H9 (cell line): ENCODE measurements around the gene SLAMF6. TPM values are rescaled to one million over a fixed set of nuclear protein-coding genes. Genes with fewer than 3 reads are reported as not detected.

Experiments used
- DNase-seq: peaks from one replicate; pipeline ENCODE4 v3.0.0-alpha.2; 2017
- H2AFZ ChIP-seq: one replicate; pipeline ENCODE4 v1.6.1; 2013; ENCODE audit warnings: mild to moderate bottlenecking, low read length, control low read depth, moderate library complexity
- H2AK5ac ChIP-seq: 2 replicates; pipeline ENCODE4 v1.6.1; 2013; ENCODE audit warnings: low read length, control low read depth, mixed read lengths; ENCODE audit not compliant: insufficient read length
- H2BK120ac ChIP-seq: one replicate; pipeline ENCODE4 v1.6.1; 2013; ENCODE audit warnings: low read depth, mild to moderate bottlenecking, low read length, control low read depth, inconsistent platforms; ENCODE audit not compliant: poor library complexity, severe bottlenecking
- H2BK12ac ChIP-seq: 2 replicates; pipeline ENCODE4 v1.6.1; 2013; ENCODE audit warnings: low read length, control low read depth, mixed read lengths, low read depth; ENCODE audit not compliant: insufficient read length
- H2BK15ac ChIP-seq: 2 replicates; pipeline ENCODE4 v1.6.1; 2013; ENCODE audit warnings: low read depth, low read length, control low read depth
- H2BK20ac ChIP-seq: one replicate; pipeline ENCODE4 v1.6.1; 2013; ENCODE audit warnings: low read depth, mild to moderate bottlenecking, low read length, control low read depth, inconsistent platforms; ENCODE audit not compliant: poor library complexity, severe bottlenecking
- H2BK5ac ChIP-seq: 2 replicates; pipeline ENCODE4 v1.6.1; 2013; ENCODE audit warnings: low read length, control low read depth, mixed read lengths; ENCODE audit not compliant: insufficient read length
- H3K14ac ChIP-seq: 2 replicates; pipeline ENCODE4 v1.6.1; 2013; ENCODE audit warnings: low read length, control low read depth; ENCODE audit not compliant: insufficient read depth
- H3K18ac ChIP-seq: 2 replicates; pipeline ENCODE4 v1.6.1; 2013; ENCODE audit warnings: low read depth, mild to moderate bottlenecking, mixed read lengths, low read length, control low read depth; ENCODE audit not compliant: insufficient read length
- H3K23ac ChIP-seq: 2 replicates; pipeline ENCODE4 v1.6.1; 2013; ENCODE audit warnings: low read length, control low read depth, mixed read lengths, low read depth; ENCODE audit not compliant: insufficient read length
- H3K23me2 ChIP-seq: 2 replicates; pipeline ENCODE4 v1.6.1; 2013; ENCODE audit warnings: low read depth, mild to moderate bottlenecking, mixed read lengths, low read length, control low read depth; ENCODE audit not compliant: insufficient read length, poor library complexity, severe bottlenecking
- H3K27ac ChIP-seq: 2 replicates; pipeline ENCODE4 v1.5.1; 2013; ENCODE audit warnings: low read length, control low read depth, mixed read lengths, low read depth; ENCODE audit not compliant: insufficient read length
- H3K27me3 ChIP-seq: 2 replicates; pipeline ENCODE4 v1.6.1; 2013; ENCODE audit warnings: low read length, control low read depth, inconsistent platforms; ENCODE audit not compliant: insufficient read depth
- H3K4ac ChIP-seq: 2 replicates; pipeline ENCODE4 v1.6.1; 2013; ENCODE audit warnings: low read depth, mild to moderate bottlenecking, control low read depth, inconsistent platforms, low read length, moderate library complexity
- H3K4me1 ChIP-seq: 2 replicates; pipeline ENCODE4 v1.6.1; 2013; ENCODE audit warnings: low read length, control low read depth, inconsistent platforms; ENCODE audit not compliant: insufficient read depth
- H3K4me2 ChIP-seq: 2 replicates; pipeline ENCODE4 v1.6.1; 2013; ENCODE audit warnings: low read length, control low read depth, mixed read lengths; ENCODE audit not compliant: insufficient read length, insufficient read depth
- H3K56ac ChIP-seq: 2 replicates; pipeline ENCODE4 v1.6.1; 2013; ENCODE audit warnings: low read depth, mild to moderate bottlenecking, mixed read lengths, low read length, control low read depth; ENCODE audit not compliant: insufficient read length
- H3K79me1 ChIP-seq: 2 replicates; pipeline ENCODE4 v1.6.1; 2013; ENCODE audit warnings: low read depth, mild to moderate bottlenecking, moderate library complexity, low read length, control low read depth, inconsistent platforms; ENCODE audit not compliant: insufficient read depth, poor library complexity, severe bottlenecking
- H3K79me2 ChIP-seq: 2 replicates; pipeline ENCODE4 v1.6.1; 2013; ENCODE audit warnings: low read length, control low read depth, inconsistent platforms; ENCODE audit not compliant: insufficient read depth
- H3K9ac ChIP-seq: 2 replicates; pipeline ENCODE4 v1.6.1; 2013; ENCODE audit warnings: low read length, control low read depth, mixed read lengths; ENCODE audit not compliant: insufficient read length; ENCODE audit errors: extremely low read depth
- H3K9me3 ChIP-seq: one replicate; pipeline ENCODE4 v1.6.1; 2013; ENCODE audit warnings: low read depth, low read length, inconsistent platforms; ENCODE audit not compliant: control insufficient read depth
- H3T11ph ChIP-seq: one replicate; pipeline ENCODE4 v1.6.1; 2013; ENCODE audit warnings: mild to moderate bottlenecking, low read length, control low read depth, inconsistent platforms
- H4K20me1 ChIP-seq: one replicate; pipeline ENCODE4 v1.6.1; 2013; ENCODE audit not compliant: control insufficient read depth, insufficient read length, insufficient read depth
- H4K5ac ChIP-seq: 2 replicates; pipeline ENCODE4 v1.6.1; 2013; ENCODE audit warnings: low read depth, mild to moderate bottlenecking, mixed read lengths, low read length, control low read depth; ENCODE audit not compliant: insufficient read length
- H4K8ac ChIP-seq: replicated peaks from 2 replicates; pipeline ENCODE4 v1.6.1; 2013; ENCODE audit warnings: low read length, control low read depth, mixed read lengths, low read depth; ENCODE audit not compliant: insufficient read length
- H4K91ac ChIP-seq: 2 replicates; pipeline ENCODE4 v1.6.1; 2013; ENCODE audit warnings: low read depth, mild to moderate bottlenecking, moderate library complexity, mixed read lengths, low read length, control low read depth; ENCODE audit not compliant: insufficient read length
- H3K27ac Mint-ChIP-seq, 3 experiments: 2 replicates in 2 of 3; 3 replicates in 1 of 3; pipeline ENCODE4 v1.8.0; 2020 to 2021; ENCODE audit warnings: mixed read lengths in 3 of 3, mild to moderate bottlenecking in 1 of 3, moderate library complexity in 1 of 3
- H3K27me3 Mint-ChIP-seq: 2 replicates; pipeline ENCODE4 v1.8.0; 2021; ENCODE audit warnings: low read depth, mild to moderate bottlenecking, moderate library complexity, mixed read lengths
- H3K36me3 Mint-ChIP-seq, 3 experiments: 2 replicates in 2 of 3; 3 replicates in 1 of 3; pipeline ENCODE4 v1.8.0; 2020 to 2021; ENCODE audit warnings: low read depth in 3 of 3, mixed read lengths in 3 of 3; ENCODE audit not compliant: insufficient read depth in 1 of 3
- H3K4me1 Mint-ChIP-seq, 2 experiments: 2 replicates each; pipeline ENCODE4 v1.8.0; 2020; ENCODE audit warnings: mixed read lengths in 2 of 2
- H3K4me3 Mint-ChIP-seq, 2 experiments: 2 replicates in 1 of 2; 3 replicates in 1 of 2; pipeline ENCODE4 v1.8.0; 2020 to 2021; ENCODE audit warnings: mild to moderate bottlenecking in 2 of 2, mixed read lengths in 2 of 2, moderate library complexity in 1 of 2
- H3K9me3 Mint-ChIP-seq, 2 experiments: 2 replicates in 1 of 2; 3 replicates in 1 of 2; pipeline ENCODE4 v1.8.0; 2020; ENCODE audit warnings: mild to moderate bottlenecking in 2 of 2, mixed read lengths in 2 of 2, moderate library complexity in 1 of 2
- WGBS: extraction: QIAGEN DNeasy Blood & Tissue Kit; methylation state at CpG from one replicate; pipeline ENCODE4 v1.1.7; 2013; ENCODE audit warnings: missing lambda C conversion rate, low lambda C conversion rate, mixed read lengths; ENCODE audit not compliant: insufficient read length; ENCODE audit errors: extremely low coverage; 5-methylcytosine and 5-hydroxymethylcytosine counted together
- total RNA-seq: library from RNA; stranded (reverse); gene quantifications from 2 replicates; pipeline ENCODE4 v1.2.1, GENCODE V29; 2021
- TF ChIP-seq, protein P1 (sequence below): fragments of 200-600 bp; sonication (generic); conservative IDR thresholded peaks from 3 replicates; pipeline ENCODE4 v1.8.0; 2021; ENCODE audit warnings: antibody characterized with exemption, mild to moderate bottlenecking

SLAMF6 gene
- total RNA-seq, 1 experiment from 2014 or later, result not detected

DNA sequence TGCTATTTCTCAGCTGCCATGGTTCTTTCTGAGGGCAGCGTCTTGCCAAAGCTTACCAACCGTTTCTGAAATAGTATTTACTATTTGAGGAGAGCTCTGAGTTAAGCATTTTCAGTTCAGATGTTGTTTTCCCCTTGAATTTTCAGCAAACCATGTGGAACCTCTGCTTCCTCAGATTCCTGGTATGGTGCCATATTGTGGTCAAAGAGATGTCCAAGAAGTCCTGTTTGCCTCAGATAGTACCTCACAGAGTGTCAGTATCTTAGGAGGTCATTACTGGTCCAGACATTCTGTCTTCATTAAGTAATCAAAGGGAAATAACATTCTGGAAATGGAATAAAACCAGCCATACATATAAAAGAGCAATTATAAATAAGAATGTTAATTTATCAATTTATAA, 86.1 kb downstream of the SLAMF6 start:
- Histone ChIP-seq H3K4ac (no peak overlapping the region), H2BK120ac (no peak overlapping the region), H3K4me2 (no peak overlapping the region), H3K18ac (no peak overlapping the region), H3K79me1 (no peaks in the 10 kb centered on the region), H2AFZ (no peak overlapping the region), H4K8ac (no peak overlapping the region), H3K9me3 (no peaks in the 10 kb centered on the region), H2BK12ac (no peak overlapping the region), H4K5ac (no peak overlapping the region), H2BK15ac (no peak overlapping the region), H3K23ac (no peak overlapping the region), H2AK5ac (no peak overlapping the region), H4K91ac (no peak overlapping the region), H2BK20ac (no peak overlapping the region), H3K27me3 (no peaks in the 10 kb centered on the region), H3T11ph (no peak overlapping the region), H3K4me1 (no peaks in the 10 kb centered on the region; the same call in 1 of the 2 replicates), H3K79me2 (no peaks in the 10 kb centered on the region), H3K9ac (no peak overlapping the region), H3K27ac (no peak overlapping the region), H4K20me1 (no peaks in the 10 kb centered on the region), H3K14ac (no peak overlapping the region), H3K56ac (no peak overlapping the region), H2BK5ac (no peak overlapping the region), H3K23me2 (no peaks in the 10 kb centered on the region)
- Mint-ChIP-seq H3K27me3 (no peaks in the 10 kb centered on the region; the same call in 1 of the 2 replicates), H3K36me3 (no peaks in the 10 kb centered on the region), H3K9me3 (no peaks in the 10 kb centered on the region), H3K4me1 (peaks cover 10 to 13% of the 10 kb centered on the region in 2 experiments), H3K27ac (no peak overlapping the region), H3K4me3 (no peak overlapping the region)
- no peak for DNase-seq
- no CpG with 5 or more reads among the region's 2 CpGs for WGBS
- TF ChIP-seq, protein P1, sequence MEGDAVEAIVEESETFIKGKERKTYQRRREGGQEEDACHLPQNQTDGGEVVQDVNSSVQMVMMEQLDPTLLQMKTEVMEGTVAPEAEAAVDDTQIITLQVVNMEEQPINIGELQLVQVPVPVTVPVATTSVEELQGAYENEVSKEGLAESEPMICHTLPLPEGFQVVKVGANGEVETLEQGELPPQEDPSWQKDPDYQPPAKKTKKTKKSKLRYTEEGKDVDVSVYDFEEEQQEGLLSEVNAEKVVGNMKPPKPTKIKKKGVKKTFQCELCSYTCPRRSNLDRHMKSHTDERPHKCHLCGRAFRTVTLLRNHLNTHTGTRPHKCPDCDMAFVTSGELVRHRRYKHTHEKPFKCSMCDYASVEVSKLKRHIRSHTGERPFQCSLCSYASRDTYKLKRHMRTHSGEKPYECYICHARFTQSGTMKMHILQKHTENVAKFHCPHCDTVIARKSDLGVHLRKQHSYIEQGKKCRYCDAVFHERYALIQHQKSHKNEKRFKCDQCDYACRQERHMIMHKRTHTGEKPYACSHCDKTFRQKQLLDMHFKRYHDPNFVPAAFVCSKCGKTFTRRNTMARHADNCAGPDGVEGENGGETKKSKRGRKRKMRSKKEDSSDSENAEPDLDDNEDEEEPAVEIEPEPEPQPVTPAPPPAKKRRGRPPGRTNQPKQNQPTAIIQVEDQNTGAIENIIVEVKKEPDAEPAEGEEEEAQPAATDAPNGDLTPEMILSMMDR, result no peak

Other genes with a start within 250 kb of the SLAMF6 start
- gene PEX19, start 238.1 kb downstream of the SLAMF6 start, total RNA-seq, result 86.8 and 92.7 TPM in 2 replicates
- gene COPA, start 180.0 kb downstream of the SLAMF6 start, total RNA-seq, result 118 TPM in 2 replicates
- 67.8 and 69.3 TPM in 2 replicates for gene NCSTN, start 179.9 kb downstream of the SLAMF6 start, total RNA-seq
- gene NHLH1, start 156.2 kb downstream of the SLAMF6 start, total RNA-seq, result 1.3 and 1.5 TPM in 2 replicates
- 57.7 and 58.5 TPM in 2 replicates for gene VANGL2, start 122.7 kb downstream of the SLAMF6 start, total RNA-seq
- gene CD84, start 56.2 kb upstream of the SLAMF6 start, total RNA-seq, result not detected in 2 replicates
- gene SLAMF1, start 123.8 kb upstream of the SLAMF6 start, total RNA-seq, result not detected in 2 replicates
- gene CD48, start 188.6 kb upstream of the SLAMF6 start, total RNA-seq, result not detected in 2 replicates
- not detected in 2 replicates for gene SLAMF7, start 216.0 kb upstream of the SLAMF6 start, total RNA-seq